OCI-LY1 (cell line): Measurements from ENCODE around the gene PCDHGB6.
"Not testable (repeated sequence)": the region's sequence is repeated elsewhere in the genome, so short reads cannot be mapped to it uniquely, and the experiment has no call there.

ENCODE experiments used
- H2AFZ ChIP-seq: fragments of 200-600 bp; sonication (generic), shearing (Covaris generic); 2 replicates; pipeline ENCODE4 v1.6.0; 2014; ENCODE audit warnings: antibody characterized with exemption, mild to moderate bottlenecking, low read length
- H3F3A ChIP-seq: fragments of 200-600 bp; sonication (generic), shearing (Covaris generic); 2 replicates; pipeline ENCODE4 v1.6.0; 2014; ENCODE audit warnings: mild to moderate bottlenecking, antibody characterized with exemption, low read length, moderate library complexity; ENCODE audit not compliant: insufficient read depth
- H3K27ac ChIP-seq: fragments of 200-600 bp; sonication (generic); 2 replicates; pipeline ENCODE4 v1.5.1; 2014; ENCODE audit warnings: low read length, mixed run types, mild to moderate bottlenecking, low read depth; ENCODE audit not compliant: poor library complexity, severe bottlenecking
- H3K27me3 ChIP-seq: fragments of 200-600 bp; sonication (generic); 2 replicates; pipeline ENCODE4 v1.6.0; 2014; ENCODE audit warnings: antibody characterized with exemption, mild to moderate bottlenecking, low read length, moderate library complexity; ENCODE audit not compliant: insufficient read depth
- H3K36me3 ChIP-seq: fragments of 200-600 bp; sonication (generic); 2 replicates; pipeline ENCODE4 v1.6.1; 2014; ENCODE audit warnings: mild to moderate bottlenecking, antibody characterized with exemption, low read length, moderate library complexity, mixed read lengths; ENCODE audit not compliant: insufficient read depth
- H3K4me1 ChIP-seq: fragments of 200-600 bp; sonication (generic); 2 replicates; pipeline ENCODE4 v1.5.1; 2014; ENCODE audit warnings: mild to moderate bottlenecking, low read length, moderate library complexity; ENCODE audit not compliant: insufficient read depth, severe bottlenecking
- H3K4me2 ChIP-seq: fragments of 200-600 bp; sonication (generic), shearing (Covaris generic); 2 replicates; pipeline ENCODE4 v1.6.1; 2014; ENCODE audit warnings: low read length
- H3K4me3 ChIP-seq: fragments of 200-600 bp; sonication (generic); 2 replicates; pipeline ENCODE4 v1.5.1; 2014; ENCODE audit warnings: low read length, low read depth, mild to moderate bottlenecking, mixed read lengths; ENCODE audit not compliant: poor library complexity, severe bottlenecking
- H3K79me2 ChIP-seq: fragments of 200-600 bp; shearing (Covaris generic); 2 replicates; pipeline ENCODE4 v1.6.1; 2016; ENCODE audit warnings: mixed run types, low read length, mixed read lengths; ENCODE audit not compliant: insufficient read depth
- H3K9ac ChIP-seq: fragments of 200-600 bp; sonication (generic), shearing (Covaris generic); 2 replicates; pipeline ENCODE4 v1.6.1; 2014; ENCODE audit warnings: mild to moderate bottlenecking, low read length, mixed read lengths
- H3K9me2 ChIP-seq: fragments of 200-600 bp; sonication (generic), shearing (Covaris generic); 2 replicates; pipeline ENCODE4 v1.6.1; 2014; ENCODE audit warnings: low read depth, mild to moderate bottlenecking, low read length, mixed read lengths
- H3K9me3 ChIP-seq: fragments of 200-600 bp; shearing (Covaris generic); 2 replicates; pipeline ENCODE4 v1.6.1; 2014; ENCODE audit warnings: low read length, mixed read lengths
- H4K20me1 ChIP-seq: fragments of 200-600 bp; sonication (generic), shearing (Covaris generic); 2 replicates; pipeline ENCODE4 v1.6.0; 2016; ENCODE audit warnings: mild to moderate bottlenecking, low read length; ENCODE audit not compliant: insufficient read depth
- EZH2 ChIP-seq: fragments of 200-600 bp; sonication (generic), shearing (Covaris generic); IDR thresholded peaks from 2 replicates; pipeline ENCODE4 v1.8.0; 2017; ENCODE audit warnings: borderline replicate concordance, mixed run types, mild to moderate bottlenecking, antibody characterized with exemption, low read length, moderate library complexity, mixed read lengths
- TF ChIP-seq, protein P1 (sequence below): fragments of 200-600 bp; sonication (generic), shearing (Covaris generic); IDR thresholded peaks from 2 replicates; pipeline ENCODE4 v1.5.1; 2017; ENCODE audit warnings: mild to moderate bottlenecking, antibody characterized with exemption, low read length, moderate library complexity, mixed read lengths

PCDHGB6 gene

GRCh38 chr5:141413540-141414069, 5.8 kb downstream of the PCDHGB6 start:
- Histone ChIP-seq H3K4me2 (peak overlapping the region; percentile 96), H3F3A (no peaks in the 10 kb centered on the region), H3K9ac (peak overlapping the region; percentile 79), H3K79me2 (no peaks in the 10 kb centered on the region), H2AFZ (peak overlapping the region; percentile 92; the same call in 1 of the 2 replicates), H3K27ac (no peak overlapping the region), H3K4me3 (peak overlapping the region; percentile 78), H3K9me3 (peaks cover 9% of the 10 kb centered on the region; the same call in 1 of the 2 replicates), H3K9me2 (no peaks in the 10 kb centered on the region), H3K27me3 (no peaks in the 10 kb centered on the region), H4K20me1 (no peaks in the 10 kb centered on the region), H3K4me1 (peaks cover 6% of the 10 kb centered on the region), H3K36me3 (no peaks in the 10 kb centered on the region)
- TF ChIP-seq, protein P1, sequence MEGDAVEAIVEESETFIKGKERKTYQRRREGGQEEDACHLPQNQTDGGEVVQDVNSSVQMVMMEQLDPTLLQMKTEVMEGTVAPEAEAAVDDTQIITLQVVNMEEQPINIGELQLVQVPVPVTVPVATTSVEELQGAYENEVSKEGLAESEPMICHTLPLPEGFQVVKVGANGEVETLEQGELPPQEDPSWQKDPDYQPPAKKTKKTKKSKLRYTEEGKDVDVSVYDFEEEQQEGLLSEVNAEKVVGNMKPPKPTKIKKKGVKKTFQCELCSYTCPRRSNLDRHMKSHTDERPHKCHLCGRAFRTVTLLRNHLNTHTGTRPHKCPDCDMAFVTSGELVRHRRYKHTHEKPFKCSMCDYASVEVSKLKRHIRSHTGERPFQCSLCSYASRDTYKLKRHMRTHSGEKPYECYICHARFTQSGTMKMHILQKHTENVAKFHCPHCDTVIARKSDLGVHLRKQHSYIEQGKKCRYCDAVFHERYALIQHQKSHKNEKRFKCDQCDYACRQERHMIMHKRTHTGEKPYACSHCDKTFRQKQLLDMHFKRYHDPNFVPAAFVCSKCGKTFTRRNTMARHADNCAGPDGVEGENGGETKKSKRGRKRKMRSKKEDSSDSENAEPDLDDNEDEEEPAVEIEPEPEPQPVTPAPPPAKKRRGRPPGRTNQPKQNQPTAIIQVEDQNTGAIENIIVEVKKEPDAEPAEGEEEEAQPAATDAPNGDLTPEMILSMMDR, result no peak
- TF ChIP-seq EZH2, result no peak

DNA sequence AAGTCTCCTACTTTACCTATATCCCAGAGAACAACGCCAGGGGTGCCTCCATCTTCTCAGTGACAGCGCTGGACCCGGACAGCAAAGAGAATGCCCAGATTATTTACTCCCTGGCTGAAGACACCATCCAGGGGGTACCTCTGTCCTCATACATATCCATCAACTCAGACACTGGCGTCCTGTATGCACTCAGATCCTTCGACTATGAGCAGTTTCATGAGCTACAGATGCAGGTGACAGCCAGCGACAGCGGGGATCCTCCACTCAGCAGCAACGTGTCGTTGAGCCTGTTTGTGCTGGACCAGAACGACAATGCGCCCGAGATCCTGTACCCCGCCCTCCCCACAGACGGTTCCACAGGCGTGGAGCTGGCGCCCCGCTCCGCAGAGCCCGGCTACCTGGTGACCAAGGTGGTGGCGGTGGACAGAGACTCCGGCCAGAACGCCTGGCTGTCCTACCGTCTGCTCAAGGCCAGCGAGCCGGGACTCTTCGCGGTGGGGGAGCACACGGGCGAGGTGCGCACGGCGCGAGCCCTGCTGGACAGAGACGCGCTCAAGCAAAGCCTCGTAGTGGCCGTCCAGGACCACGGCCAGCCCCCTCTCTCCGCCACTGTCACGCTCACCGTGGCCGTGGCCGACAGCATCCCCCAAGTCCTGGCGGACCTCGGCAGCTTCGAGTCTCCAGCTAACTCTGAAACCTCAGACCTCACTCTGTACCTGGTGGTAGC, 6.9 kb downstream of the PCDHGB6 start:
- not testable (repeated sequence) for H3K9me2 ChIP-seq, H3K9ac ChIP-seq, H3K27ac ChIP-seq, H3K36me3 ChIP-seq, H3K79me2 ChIP-seq, H3K27me3 ChIP-seq, H2AFZ ChIP-seq, H3K4me2 ChIP-seq, H3F3A ChIP-seq, H3K4me1 ChIP-seq, H3K4me3 ChIP-seq, H4K20me1 ChIP-seq
- peaks cover 13% of the 10 kb centered on the region for H3K9me3 ChIP-seq

DNA sequence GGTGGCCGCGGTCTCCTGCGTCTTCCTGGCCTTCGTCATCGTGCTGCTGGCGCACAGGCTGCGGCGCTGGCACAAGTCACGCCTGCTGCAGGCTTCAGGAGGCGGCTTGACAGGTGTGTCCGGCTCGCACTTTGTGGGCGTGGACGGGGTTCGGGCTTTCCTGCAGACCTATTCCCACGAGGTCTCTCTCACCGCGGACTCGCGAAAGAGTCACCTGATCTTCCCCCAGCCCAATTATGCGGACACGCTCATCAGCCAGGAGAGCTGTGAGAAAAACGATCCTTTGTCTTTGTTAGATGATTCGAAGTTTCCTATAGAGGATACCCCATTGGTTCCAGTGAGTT, 7.4 kb downstream of the PCDHGB6 start:
- not testable (repeated sequence) for H4K20me1 ChIP-seq, H3K4me2 ChIP-seq, H3K4me3 ChIP-seq

GRCh38 chr5:141417494-141418172, 9.8 kb downstream of the PCDHGB6 start, which contains the start of gene PCDHGB7:
Gene PCDHGB7 (plus strand): TSS chr5:141417677. CDS start chr5:141417860, 183 bp downstream.
- H3K9ac ChIP-seq, H3K9me2 ChIP-seq, H3K27ac ChIP-seq, H3K4me3 ChIP-seq, H3F3A ChIP-seq, H3K79me2 ChIP-seq, H3K4me1 ChIP-seq, H4K20me1 ChIP-seq, H3K4me2 ChIP-seq, H3K27me3 ChIP-seq, H2AFZ ChIP-seq, H3K36me3 ChIP-seq: not testable (repeated sequence)
- H3K9me3 ChIP-seq, result peaks cover 26% of the 10 kb centered on the region

More for the DNA sequence above, 7.4 kb downstream of the PCDHGB6 start:
- H3K36me3 ChIP-seq, H3K4me1 ChIP-seq, H3K9ac ChIP-seq, H2AFZ ChIP-seq, H3K9me2 ChIP-seq, H3K27ac ChIP-seq, H3F3A ChIP-seq, H3K27me3 ChIP-seq, H3K79me2 ChIP-seq: not testable (repeated sequence)
- H3K9me3 ChIP-seq, result peaks cover 13% of the 10 kb centered on the region
